IPS-20b (cell line): ENCODE results near the gene SH3PXD2A.
A peak's percentile ranks its signal among the peaks of the same experiment; 100 is the strongest.
"Not testable (repeated sequence)": the region's sequence is repeated elsewhere in the genome, so short reads cannot be mapped to it uniquely, and the experiment has no call there.

Experiments
- H3K27ac ChIP-seq: one replicate; pipeline ENCODE4 v1.5.1; 2013; ENCODE audit warnings: low read length
- H3K27me3 ChIP-seq: 2 replicates; pipeline ENCODE4 v1.6.1; 2013; ENCODE audit warnings: mild to moderate bottlenecking, low read length, inconsistent platforms; ENCODE audit not compliant: insufficient read depth
- H3K36me3 ChIP-seq: 2 replicates; pipeline ENCODE4 v1.6.1; 2013; ENCODE audit warnings: low read depth, mild to moderate bottlenecking, inconsistent platforms, low read length, moderate library complexity; ENCODE audit not compliant: insufficient read depth
- H3K4me1 ChIP-seq: 2 replicates; pipeline ENCODE4 v1.6.1; 2013; ENCODE audit warnings: mild to moderate bottlenecking, control low read depth, inconsistent platforms, low read length, moderate library complexity; ENCODE audit not compliant: insufficient read depth
- H3K4me3 ChIP-seq: 2 replicates; pipeline ENCODE4 v1.5.1; 2013; ENCODE audit warnings: mild to moderate bottlenecking, low read length, inconsistent platforms
- H3K9ac ChIP-seq: 2 replicates; pipeline ENCODE4 v1.6.1; 2013; ENCODE audit warnings: low read depth, mild to moderate bottlenecking, inconsistent platforms, low read length, moderate library complexity
- H3K9me3 ChIP-seq: 2 replicates; pipeline ENCODE4 v1.6.1; 2013; ENCODE audit warnings: mild to moderate bottlenecking, low read depth, low read length, inconsistent platforms; ENCODE audit not compliant: insufficient read depth

SH3PXD2A gene

GRCh38 chr10:103845972-103846371 lies 9.4 kb downstream of the SH3PXD2A start:
- no peaks in the 10 kb centered on the region for H3K27me3 ChIP-seq
- H3K9ac ChIP-seq: no peak overlapping the region
- H3K9me3 ChIP-seq: no peaks in the 10 kb centered on the region
- H3K4me3 ChIP-seq: no peak overlapping the region
- peaks cover 12% of the 10 kb centered on the region; the same call in 1 of the 2 replicates for H3K4me1 ChIP-seq
- no peaks in the 10 kb centered on the region for H3K36me3 ChIP-seq
- H3K27ac ChIP-seq: no peak overlapping the region

- H3K4me1 ChIP-seq: peaks cover 18% of the 10 kb centered on the region
- H3K9me3 ChIP-seq, H3K4me3 ChIP-seq, H3K27ac ChIP-seq, H3K9ac ChIP-seq, H3K27me3 ChIP-seq, H3K36me3 ChIP-seq: not testable (repeated sequence)
Observed at GRCh38 chr10:103845346-103845745, 10.0 kb downstream of the SH3PXD2A start.

- Histone ChIP-seq H3K4me3 (no peak overlapping the region), H3K9me3 (no peaks in the 10 kb centered on the region), H3K4me1 (peaks cover 25% of the 10 kb centered on the region), H3K36me3 (no peaks in the 10 kb centered on the region), H3K9ac (no peak overlapping the region), H3K27me3 (no peaks in the 10 kb centered on the region), H3K27ac (no peak overlapping the region)
Observed at GRCh38 chr10:103843854-103844570, 11.4 kb downstream of the SH3PXD2A start.

GRCh38 chr10:103843045-103843444 lies 12.3 kb downstream of the SH3PXD2A start:
- no peak overlapping the region for H3K9ac ChIP-seq
- no peaks in the 10 kb centered on the region for H3K36me3 ChIP-seq
- H3K4me1 ChIP-seq: peaks cover 27% of the 10 kb centered on the region

GRCh38 chr10:103842605-103843004 lies 12.8 kb downstream of the SH3PXD2A start:
- H3K36me3 ChIP-seq: no peaks in the 10 kb centered on the region
- no peaks in the 10 kb centered on the region for H3K9me3 ChIP-seq
- H3K4me1 ChIP-seq: peaks cover 27% of the 10 kb centered on the region
- H3K9ac ChIP-seq: no peak overlapping the region
- no peaks in the 10 kb centered on the region for H3K27me3 ChIP-seq
- no peak overlapping the region for H3K27ac ChIP-seq
- H3K4me3 ChIP-seq: no peak overlapping the region

More at GRCh38 chr10:103843045-103843444, 12.3 kb downstream of the SH3PXD2A start:
- Histone ChIP-seq H3K27ac (no peak overlapping the region), H3K27me3 (no peaks in the 10 kb centered on the region), H3K9me3 (no peaks in the 10 kb centered on the region), H3K4me3 (no peak overlapping the region)

GRCh38 chr10:103841519-103841918 lies 13.9 kb downstream of the SH3PXD2A start:
- H3K4me1 ChIP-seq: peaks cover 27% of the 10 kb centered on the region
- H3K9me3 ChIP-seq: no peaks in the 10 kb centered on the region
- H3K9ac ChIP-seq: no peak overlapping the region

GRCh38 chr10:103840740-103841070 lies 14.7 kb downstream of the SH3PXD2A start:
- Histone ChIP-seq H3K4me3 (peak overlapping the region; percentile 16; the same call in 1 of the 2 replicates), H3K36me3 (no peaks in the 10 kb centered on the region), H3K27me3 (no peaks in the 10 kb centered on the region), H3K9me3 (no peaks in the 10 kb centered on the region), H3K4me1 (peaks cover 23% of the 10 kb centered on the region), H3K9ac (no peak overlapping the region), H3K27ac (no peak overlapping the region)

More at GRCh38 chr10:103841519-103841918, 13.9 kb downstream of the SH3PXD2A start:
- Histone ChIP-seq H3K27ac (no peak overlapping the region), H3K27me3 (no peaks in the 10 kb centered on the region), H3K4me3 (no peak overlapping the region), H3K36me3 (no peaks in the 10 kb centered on the region)

GRCh38 chr10:103839872-103840739 lies 15.3 kb downstream of the SH3PXD2A start:
- H3K27ac ChIP-seq: no peak overlapping the region
- no peak overlapping the region for H3K9ac ChIP-seq
- H3K9me3 ChIP-seq: no peaks in the 10 kb centered on the region
- no peaks in the 10 kb centered on the region for H3K36me3 ChIP-seq
- 0 out of 2 replicates have a peak overlapping the region, but pooled peaks have one; percentile 16 for H3K4me3 ChIP-seq
- H3K4me1 ChIP-seq: peaks cover 20% of the 10 kb centered on the region
- no peaks in the 10 kb centered on the region for H3K27me3 ChIP-seq

GRCh38 chr10:103839519-103839871 lies 15.9 kb downstream of the SH3PXD2A start:
- H3K9ac ChIP-seq: no peak overlapping the region
- no peaks in the 10 kb centered on the region for H3K9me3 ChIP-seq
- H3K36me3 ChIP-seq: no peaks in the 10 kb centered on the region
- no peaks in the 10 kb centered on the region for H3K27me3 ChIP-seq
- no peak overlapping the region for H3K27ac ChIP-seq
- H3K4me3 ChIP-seq: no peak overlapping the region
- peaks cover 26% of the 10 kb centered on the region for H3K4me1 ChIP-seq

- Histone ChIP-seq H3K27me3 (no peaks in the 10 kb centered on the region), H3K4me3 (no peak overlapping the region), H3K36me3 (no peaks in the 10 kb centered on the region), H3K4me1 (peaks cover 31% of the 10 kb centered on the region), H3K9me3 (no peaks in the 10 kb centered on the region), H3K9ac (no peak overlapping the region), H3K27ac (no peak overlapping the region)
Observed at GRCh38 chr10:103838862-103839518, 16.4 kb downstream of the SH3PXD2A start.

- Histone ChIP-seq H3K36me3 (no peaks in the 10 kb centered on the region), H3K9me3 (no peaks in the 10 kb centered on the region), H3K27ac (no peak overlapping the region), H3K4me3 (no peak overlapping the region), H3K9ac (no peak overlapping the region), H3K27me3 (no peaks in the 10 kb centered on the region), H3K4me1 (peaks cover 37% of the 10 kb centered on the region)
Observed at GRCh38 chr10:103838070-103838395, 17.3 kb downstream of the SH3PXD2A start.
